T-cell (primary cell): ENCODE results near the gene TMEM190. TPM values are rescaled to one million over a fixed set of nuclear protein-coding genes. Genes with fewer than 3 reads are reported as not detected.
"Not testable (repeated sequence)": the region's sequence is repeated elsewhere in the genome, so short reads cannot be mapped to it uniquely, and the experiment has no call there.

Source experiments
- ATAC-seq, 4 experiments: fragments of 200-7000 bp in 3 of 4; fragments of 150-1000 bp in 1 of 4; cut with Tn5 transposase; replicated peaks in 1 of 4; 1 replicate in 3 of 4; 2 replicates in 1 of 4; pipeline ENCODE4 v1.10.0; 2021; ENCODE audit warnings: moderate library complexity in 3 of 4, mild to moderate bottlenecking in 2 of 4, moderate number of reproducible peaks in 1 of 4
- CTCF ChIA-PET, 2 donors: fragments of 300-600 bp; sonication (Branson Sonifier 250); formaldehyde crosslinking; loops; one replicate each; lab custom pipeline; 2022; ENCODE audit warnings: antibody characterized with exemption in 2 of 2; lab: Charles Lee
- POLR2A ChIA-PET, 2 donors: fragments of 300-600 bp; sonication (Branson Sonifier 250); formaldehyde crosslinking; loops; one replicate each; lab custom pipeline; 2022; ENCODE audit warnings: antibody characterized with exemption in 2 of 2; lab: Charles Lee
- DNase-seq, 35 experiments: peaks; one replicate each; pipeline versions ENCODE4 v3.0.0 to v3.0.0-alpha.2; 2013 to 2023
- H3K27ac ChIP-seq: one replicate; pipeline ENCODE4 v1.5.1; 2013; ENCODE audit warnings: low read length
- H3K27me3 ChIP-seq, 2 experiments: replicated peaks in 1 of 2; 1 replicate in 1 of 2; 2 replicates in 1 of 2; pipeline versions ENCODE4 v1.6.1 to v1.7.0; 2013; ENCODE audit warnings: low read length in 1 of 2, mixed read lengths in 1 of 2; ENCODE audit not compliant: control insufficient read depth in 2 of 2, insufficient read depth in 2 of 2; ENCODE audit errors: extremely low read depth in 1 of 2
- H3K36me3 ChIP-seq, 2 donors: 1 replicate in 1 of 2; 2 replicates in 1 of 2; pipeline versions ENCODE4 v1.6.1 to v1.7.0; 2013; ENCODE audit warnings: low read length in 1 of 2; ENCODE audit not compliant: control insufficient read depth in 2 of 2, insufficient read depth in 1 of 2; ENCODE audit errors: extremely low read depth in 1 of 2
- H3K4me1 ChIP-seq, 2 experiments: 1 replicate in 1 of 2; 2 replicates in 1 of 2; pipeline versions ENCODE4 v1.6.1 to v1.7.0; 2013; ENCODE audit warnings: low read length in 2 of 2, mixed read lengths in 1 of 2; ENCODE audit not compliant: insufficient read depth in 2 of 2, control insufficient read depth in 1 of 2; ENCODE audit errors: extremely low read depth in 1 of 2
- H3K4me3 ChIP-seq, 2 donors: 1 replicate in 1 of 2; 2 replicates in 1 of 2; pipeline versions ENCODE4 v1.5.1 to v1.7.0; 2013; ENCODE audit warnings: mild to moderate bottlenecking in 2 of 2, low read length in 1 of 2, moderate library complexity in 1 of 2; ENCODE audit not compliant: control insufficient read depth in 1 of 2; ENCODE audit errors: extremely low read depth in 1 of 2
- H3K9me3 ChIP-seq: 2 replicates; pipeline ENCODE4 v1.7.0; 2013
- H3K27ac Mint-ChIP-seq, 2 donors: one replicate each; pipeline ENCODE4 v1.8.0; 2020 to 2021; ENCODE audit warnings: mild to moderate bottlenecking in 2 of 2, mixed read lengths in 2 of 2
- H3K27me3 Mint-ChIP-seq, 2 donors: one replicate each; pipeline ENCODE4 v1.8.0; 2021 to 2022; ENCODE audit warnings: mixed read lengths in 2 of 2
- H3K36me3 Mint-ChIP-seq: one replicate; pipeline ENCODE4 v1.8.0; 2021; ENCODE audit warnings: mixed read lengths
- H3K4me1 Mint-ChIP-seq, 3 donors: one replicate each; pipeline ENCODE4 v1.8.0; 2020 to 2022; ENCODE audit warnings: mixed read lengths in 3 of 3, mild to moderate bottlenecking in 1 of 3
- H3K4me3 Mint-ChIP-seq, 3 donors: one replicate each; pipeline ENCODE4 v1.8.0; 2020 to 2022; ENCODE audit warnings: mild to moderate bottlenecking in 3 of 3, mixed read lengths in 3 of 3, moderate library complexity in 3 of 3
- H3K9me3 Mint-ChIP-seq, 3 donors: one replicate each; pipeline ENCODE4 v1.8.0; 2020 to 2022; ENCODE audit warnings: mixed read lengths in 3 of 3
- WGBS: methylation state at CpG from one replicate; pipeline ENCODE4 v1.1.5; 2013; ENCODE audit warnings: missing lambda C conversion rate; ENCODE audit not compliant: insufficient coverage; 5-methylcytosine and 5-hydroxymethylcytosine counted together
- total RNA-seq, 35 experiments: library from RNA in 6 of 35; stranded (reverse) in 6 of 35; fragments of 120-200 nt in 1 of 35; gene quantifications; one replicate each; pipeline versions ENCODE4 v1.2.1 to v1.2.4 and lab custom pipeline; 2013 to 2026

The TMEM190 gene
- total RNA-seq, 5 donors from 2014 or later (not counting 1 experiment from before 2014, with no cell fraction given), result not detected

DNA sequence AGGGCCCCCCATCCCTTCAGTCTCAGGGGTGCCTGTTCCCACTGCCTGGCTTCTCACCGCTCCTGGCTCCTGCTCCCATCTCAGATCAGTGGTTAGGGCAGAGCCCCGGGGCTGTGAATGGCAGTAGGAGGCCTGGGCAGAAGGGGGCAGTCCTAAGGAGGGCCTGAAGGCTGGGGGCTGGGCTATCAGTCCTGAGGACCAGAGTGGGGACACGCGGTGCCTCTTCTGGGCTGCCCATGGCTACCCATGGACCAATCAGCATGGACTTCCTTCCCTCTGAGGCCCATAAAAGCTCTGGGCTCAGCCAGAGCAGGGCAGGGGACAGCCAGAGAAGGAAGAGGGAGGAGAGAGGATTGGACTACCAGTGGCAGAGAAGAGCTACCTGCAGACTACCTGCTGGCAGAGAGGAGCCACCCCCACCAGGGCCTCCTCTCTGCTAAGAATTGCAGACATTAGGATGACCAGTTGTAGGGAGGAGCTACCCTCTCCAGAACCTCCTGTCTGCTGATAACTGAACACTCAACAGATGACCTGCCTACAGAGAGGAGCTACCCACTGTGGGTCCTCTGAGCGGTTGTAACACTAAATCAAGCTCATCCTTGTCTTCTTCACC is 43.1 kb downstream of the TMEM190 start:
- H3K4me1 Mint-ChIP-seq, result peaks cover 24 to 32% (median 27%) of the 10 kb centered on the region in 3 donors
- no peaks in the 10 kb centered on the region for H3K36me3 Mint-ChIP-seq
- Histone ChIP-seq H3K9me3 (no peaks in the 10 kb centered on the region), H3K36me3 (no peaks in the 10 kb centered on the region), H3K27ac (no peak overlapping the region), H3K27me3 (peaks cover 0 to 31% of the 10 kb centered on the region in 2 experiments), H3K4me1 (peaks cover 17 to 31% of the 10 kb centered on the region in 2 experiments), H3K4me3 (no peak overlapping the region)
- ChIA-PET POLR2A (interaction anchor here in 1 of 2 donors (0.6 kb wide), 1 partner anchor 60 kb away, joined by 4 read pairs; no protein-coding TSS in a partner anchor), CTCF (interaction anchor here in 1 of 2 donors (0.7 to 1.2 kb wide), 3 partner anchors 11 to 278 kb away, joined by 3 to 5 read pairs (median 5); no protein-coding TSS in a partner anchor)
- 86% methylated on average over 5 of the region's 5 CpGs for WGBS
- no peak for DNase-seq
- no peak overlapping the region for H3K4me3 Mint-ChIP-seq
- no peak overlapping the region for H3K27ac Mint-ChIP-seq
- ATAC-seq, result no peak
- H3K27me3 Mint-ChIP-seq, result no peaks in the 10 kb centered on the region
- H3K9me3 Mint-ChIP-seq, result no peaks in the 10 kb centered on the region

DNA sequence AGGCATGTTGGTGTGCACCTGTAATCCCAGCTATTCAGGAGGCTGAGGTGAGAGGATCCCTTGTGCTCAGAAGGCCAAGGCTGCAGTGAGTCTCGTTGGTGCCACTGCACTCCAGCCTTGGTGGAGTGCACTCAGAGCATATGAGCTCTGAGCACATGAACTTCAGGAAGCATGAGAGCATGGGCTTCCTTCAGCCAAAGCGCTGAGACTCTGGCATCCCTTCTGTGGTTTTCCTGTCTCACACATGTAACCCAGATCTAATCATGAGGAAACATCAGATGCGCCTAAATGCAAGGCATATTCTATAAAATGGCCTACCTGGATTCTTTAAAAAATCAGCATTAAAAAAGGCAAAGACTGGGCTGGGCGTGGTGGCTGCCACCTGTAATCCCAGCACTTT is 44.7 kb downstream of the TMEM190 start:
- not testable (repeated sequence) for H3K27ac ChIP-seq, H3K9me3 ChIP-seq, H3K36me3 Mint-ChIP-seq, H3K36me3 ChIP-seq, H3K27me3 Mint-ChIP-seq, H3K9me3 Mint-ChIP-seq
- DNase-seq (peak in 27 of 35 experiments; percentile 9 to 66 (median 33)), ATAC-seq (peak; percentile 86 to 97 (median 93))
- Histone ChIP-seq H3K4me1 (peaks cover 17 to 31% of the 10 kb centered on the region in 2 experiments), H3K4me3 (peak overlapping the region in 1 of 2 donors; percentile 28), H3K27me3 (peaks cover 0 to 34% of the 10 kb centered on the region in 2 experiments)
- peaks cover 24 to 32% (median 27%) of the 10 kb centered on the region in 3 donors for H3K4me1 Mint-ChIP-seq
- POLR2A ChIA-PET, result interaction anchor here in 1 of 2 donors (0.6 kb wide), 2 partner anchors 15 to 167 kb away, joined by 3 to 4 read pairs; no protein-coding TSS in a partner anchor
- CTCF ChIA-PET, result interaction anchor here in 1 of 2 donors (0.6 kb wide), 1 partner anchor 84 kb away, joined by 3 read pairs; no protein-coding TSS in a partner anchor
- peak overlapping the region in 1 of 3 donors; percentile 77 for H3K4me3 Mint-ChIP-seq
- WGBS, result 0% methylated on average over 3 of the region's 4 CpGs
- peak overlapping the region; percentile 37 to 80 for H3K27ac Mint-ChIP-seq

DNA sequence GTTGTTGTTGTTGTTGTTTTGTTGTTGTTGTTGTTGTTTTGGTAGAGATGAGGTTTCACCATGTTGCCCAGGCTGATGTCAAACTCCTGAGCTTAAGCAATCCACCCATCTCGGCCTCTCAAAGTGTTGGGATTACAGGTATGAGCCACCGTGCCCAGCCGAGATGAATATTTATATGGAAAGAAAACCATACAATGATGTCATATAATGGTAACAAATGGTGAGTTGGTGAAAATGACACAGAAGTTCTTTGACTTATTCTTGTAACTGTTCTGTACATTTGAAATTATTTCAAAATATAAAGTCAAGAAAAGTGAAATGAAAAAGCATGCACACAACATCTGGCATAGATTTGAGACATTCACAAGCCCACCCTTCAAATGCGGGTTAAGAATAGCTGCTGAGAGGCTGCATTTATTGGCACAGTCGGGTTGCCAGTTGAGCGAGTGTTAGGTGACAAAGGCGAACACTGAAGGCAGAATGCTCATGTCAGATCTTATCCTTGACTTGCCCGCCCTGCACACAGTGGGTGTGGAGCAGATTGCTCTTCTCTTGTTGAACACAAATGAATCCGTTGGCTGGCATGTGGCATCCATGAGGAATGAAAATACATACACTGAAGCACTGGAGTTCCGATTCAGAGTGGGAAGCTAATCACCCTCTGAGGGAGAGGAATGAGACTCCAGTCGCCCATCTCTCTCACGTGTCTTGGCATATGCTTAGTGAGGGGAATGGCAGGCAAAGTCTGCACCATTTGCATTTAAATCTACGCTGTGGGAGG is 46.8 kb downstream of the TMEM190 start:
- DNase-seq (no peak), ATAC-seq (no peak)
- no peak overlapping the region for H3K4me3 Mint-ChIP-seq
- H3K27ac ChIP-seq, result no peak overlapping the region
- CTCF ChIA-PET, result interaction anchor here in 1 of 2 donors (0.7 kb wide), 1 partner anchor 18 kb away, joined by 4 read pairs; no protein-coding TSS in a partner anchor
- H3K4me3 ChIP-seq, result no peak overlapping the region
- H3K27me3 ChIP-seq, result peaks cover 0 to 30% of the 10 kb centered on the region in 2 experiments
- H3K4me1 Mint-ChIP-seq, result peaks cover 19 to 27% (median 22%) of the 10 kb centered on the region in 3 donors
- peaks cover 17 to 26% of the 10 kb centered on the region in 2 experiments for H3K4me1 ChIP-seq
- H3K27ac Mint-ChIP-seq, result peak overlapping the region in 1 of 2 donors; percentile 43
- H3K9me3 ChIP-seq, result no peaks in the 10 kb centered on the region
- POLR2A ChIA-PET, result no interaction called here
- H3K27me3 Mint-ChIP-seq, result peaks cover 1 to 2% of the 10 kb centered on the region in 2 donors
- H3K9me3 Mint-ChIP-seq, result no peaks in the 10 kb centered on the region
- H3K36me3 Mint-ChIP-seq, result no peaks in the 10 kb centered on the region
- H3K36me3 ChIP-seq, result no peaks in the 10 kb centered on the region
- 76% methylated on average over 4 of the region's 13 CpGs for WGBS

DNA sequence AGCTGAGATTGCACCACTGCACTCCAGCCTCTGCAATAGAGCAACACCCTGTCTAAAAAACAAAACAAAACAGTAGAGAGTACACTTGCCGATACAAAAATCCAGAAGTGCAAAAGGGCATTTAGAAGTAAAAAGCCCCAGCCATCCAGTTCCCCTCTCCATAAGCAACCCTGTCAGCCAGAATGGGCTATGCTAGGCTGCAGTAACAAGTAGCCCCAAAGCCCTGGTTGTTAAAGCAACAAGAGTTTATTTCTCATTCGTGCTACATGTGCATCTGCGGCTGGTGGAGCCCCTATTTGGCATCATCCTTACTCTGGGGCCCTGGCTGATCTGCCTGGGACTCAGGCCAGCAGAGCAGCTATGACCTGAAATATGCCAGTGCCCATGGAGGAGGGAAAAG is 47.9 kb downstream of the TMEM190 start:
- ChIA-PET CTCF (no interaction called here), POLR2A (no interaction called here)
- Mint-ChIP-seq H3K4me1 (peaks cover 17 to 25% (median 21%) of the 10 kb centered on the region in 3 donors), H3K36me3 (no peaks in the 10 kb centered on the region), H3K4me3 (no peak overlapping the region), H3K9me3 (no peaks in the 10 kb centered on the region), H3K27ac (no peak overlapping the region), H3K27me3 (peaks cover 6 to 9% of the 10 kb centered on the region in 2 donors)
- DNase-seq (no peak), ATAC-seq (no peak)
- H3K27ac ChIP-seq, result no peak overlapping the region
- WGBS, result 100% methylated on average over 2 of the region's 3 CpGs
- no peaks in the 10 kb centered on the region for H3K9me3 ChIP-seq
- H3K4me3 ChIP-seq, result no peak overlapping the region
- H3K36me3 ChIP-seq, result no peaks in the 10 kb centered on the region
- peaks cover 0 to 31% of the 10 kb centered on the region in 2 experiments for H3K27me3 ChIP-seq
- peaks cover 17 to 24% of the 10 kb centered on the region in 2 experiments for H3K4me1 ChIP-seq

DNA sequence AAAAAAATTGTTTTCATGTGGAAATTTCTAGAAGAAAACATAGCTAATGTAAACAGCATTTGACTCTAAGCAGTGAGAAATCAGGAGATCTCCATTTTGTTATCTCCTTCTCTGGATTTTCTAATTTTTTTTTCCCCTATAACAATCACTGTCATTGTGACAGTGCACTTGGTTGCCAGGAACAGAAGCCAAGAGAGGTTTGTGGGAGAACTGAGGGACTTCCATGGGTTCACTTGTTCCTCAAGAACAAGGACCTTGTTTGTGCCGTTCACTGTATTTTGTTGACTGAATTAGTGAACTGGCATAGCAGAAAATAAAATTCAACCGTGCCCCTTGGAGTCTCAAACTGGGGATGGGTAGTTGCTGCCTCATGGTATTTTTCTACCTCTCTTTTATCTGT is 49.4 kb downstream of the TMEM190 start:
- CTCF ChIA-PET, result no interaction called here
- POLR2A ChIA-PET, result interaction anchor here in 1 of 2 donors (0.6 kb wide), 2 partner anchors 39 to 51 kb away, joined by 3 to 4 read pairs; no protein-coding TSS in a partner anchor

More for the DNA sequence above, 49.4 kb downstream of the TMEM190 start:
- H3K27ac ChIP-seq, result no peak overlapping the region
- ATAC-seq, result no peak
- no peaks in the 10 kb centered on the region for H3K9me3 ChIP-seq
- Mint-ChIP-seq H3K27ac (no peak overlapping the region), H3K36me3 (no peaks in the 10 kb centered on the region), H3K9me3 (no peaks in the 10 kb centered on the region), H3K4me1 (peaks cover 11 to 12% (median 12%) of the 10 kb centered on the region in 3 donors), H3K4me3 (no peak overlapping the region), H3K27me3 (peaks cover 15 to 21% of the 10 kb centered on the region in 2 donors)
- no peaks in the 10 kb centered on the region for H3K36me3 ChIP-seq
- no peak for DNase-seq
- no peak overlapping the region for H3K4me3 ChIP-seq
- H3K4me1 ChIP-seq, result peaks cover 6 to 15% of the 10 kb centered on the region in 2 experiments
- peaks cover under 1 to 41% of the 10 kb centered on the region in 2 experiments for H3K27me3 ChIP-seq
- no CpG with 5 or more reads among the region's 2 CpGs for WGBS
